ENCODE measurements around the gene UPF1.
"Not testable (repeated sequence)": the region's sequence is repeated elsewhere in the genome, so short reads cannot be mapped to it uniquely, and the experiment has no call there.

Gene UPF1

GRCh38 chr19:18800079-18800478 is 31.7 kb upstream of the UPF1 start:
- DNase-seq, result no peak

DNA sequence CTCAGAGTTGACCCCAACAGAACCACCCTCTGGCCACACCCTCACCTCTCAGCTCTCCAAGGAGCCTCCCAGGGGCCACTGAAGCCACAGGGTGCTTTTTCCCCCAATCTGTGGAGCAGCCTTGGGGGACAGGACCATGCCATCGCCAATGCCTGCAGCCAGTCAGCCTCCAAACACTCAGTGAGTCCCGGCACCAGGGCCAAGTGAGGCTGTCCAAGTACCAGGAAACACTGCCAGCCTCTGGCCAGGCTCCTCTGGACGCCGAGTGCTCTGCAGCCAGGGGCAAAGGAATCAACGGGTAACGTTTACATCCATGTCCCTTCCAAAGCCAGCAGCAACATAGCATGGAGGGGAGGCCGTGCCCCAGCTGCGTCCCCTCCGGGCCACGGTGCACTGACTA is 31.1 kb upstream of the UPF1 start:
- DNase-seq, result no peak

- DNase-seq, result no peak
Observed at GRCh38 chr19:18802354-18802753, 29.4 kb upstream of the UPF1 start.

DNA sequence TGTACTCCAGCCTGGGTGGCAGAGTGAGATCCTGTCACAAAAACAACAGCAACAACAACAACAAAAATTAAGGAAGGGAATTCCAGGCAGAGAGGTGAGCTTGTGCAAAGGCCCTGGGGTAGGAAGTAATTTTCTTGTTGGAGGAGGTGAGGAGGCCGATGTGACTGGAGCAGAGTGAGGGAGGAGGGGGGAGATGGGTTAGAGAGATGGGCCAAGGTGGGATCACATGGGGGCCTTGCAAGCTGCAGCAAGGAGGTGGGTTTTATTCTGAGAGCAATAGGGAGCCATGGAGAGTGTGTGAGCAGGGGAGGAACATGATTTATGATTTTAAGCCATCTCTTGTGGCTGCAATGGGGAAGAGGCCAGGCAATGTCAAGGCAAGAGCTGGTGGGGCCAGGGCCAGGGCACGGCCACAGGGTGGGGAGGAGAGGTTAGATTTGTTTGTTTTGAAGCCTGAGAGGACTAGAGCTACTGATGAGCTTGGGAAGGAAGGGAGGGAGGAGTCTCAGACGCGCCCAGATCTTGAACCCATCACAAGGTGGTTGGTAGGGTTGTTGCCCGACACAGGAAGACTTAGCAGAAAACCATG is 28.1 kb upstream of the UPF1 start:
- DNase-seq, result no peak

GRCh38 chr19:18804139-18804601 is 27.6 kb upstream of the UPF1 start:
- DNase-seq, result no peak

GRCh38 chr19:18804643-18805042 is 27.1 kb upstream of the UPF1 start:
- DNase-seq, result no peak

GRCh38 chr19:18807861-18808331 is 23.9 kb upstream of the UPF1 start:
- no peak for DNase-seq

- DNase-seq, result no peak
Observed at GRCh38 chr19:18809149-18809868, 22.4 kb upstream of the UPF1 start.

- DNase-seq, result not testable (repeated sequence)
Observed at GRCh38 chr19:18811638-18812037, 20.1 kb upstream of the UPF1 start.

DNA sequence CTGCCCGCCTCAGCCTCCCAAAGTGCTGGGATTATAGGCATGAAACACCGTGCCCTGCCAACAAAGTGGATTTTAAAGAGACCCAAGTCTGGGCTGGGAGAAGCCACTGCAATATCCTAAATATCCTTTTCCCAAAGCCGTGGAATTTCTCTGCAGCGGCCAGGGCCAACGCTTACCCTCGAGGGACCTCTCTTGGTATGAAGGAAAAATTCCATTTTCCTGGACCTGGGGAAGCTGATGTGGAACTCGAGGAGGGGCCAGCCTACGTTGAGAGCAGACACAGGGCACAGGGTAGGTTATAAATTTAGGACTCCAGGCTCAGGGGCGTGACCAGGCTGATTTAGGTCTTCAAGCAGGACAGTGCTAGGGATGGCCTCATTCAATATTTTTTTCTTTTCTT is 17.7 kb upstream of the UPF1 start:
- DNase-seq, result no peak

- DNase-seq, result no peak
Observed at GRCh38 chr19:18815673-18816072, 16.1 kb upstream of the UPF1 start.

- DNase-seq, result not testable (repeated sequence)
Observed at GRCh38 chr19:18816645-18817044, 15.1 kb upstream of the UPF1 start.

DNA sequence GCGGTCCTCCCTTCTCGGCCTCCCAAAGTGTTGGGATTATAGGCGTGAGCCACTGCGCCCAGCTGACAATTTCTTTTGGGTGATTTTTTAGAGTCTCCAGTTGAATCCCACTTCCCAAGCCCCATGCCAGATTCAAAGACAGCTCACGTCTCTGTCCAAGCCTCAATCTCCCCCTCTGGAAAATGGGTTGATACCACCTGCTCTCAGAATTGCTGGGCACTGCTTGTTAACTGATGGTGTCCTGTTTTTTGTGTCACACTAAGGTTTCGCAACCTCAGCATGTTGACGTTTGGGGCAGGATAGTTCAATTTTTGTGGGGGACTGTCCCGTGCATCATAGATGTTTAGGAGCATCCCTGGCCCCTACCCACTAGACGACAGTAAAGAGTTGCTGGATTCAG is 14.2 kb upstream of the UPF1 start:
- no peak for DNase-seq

DNA sequence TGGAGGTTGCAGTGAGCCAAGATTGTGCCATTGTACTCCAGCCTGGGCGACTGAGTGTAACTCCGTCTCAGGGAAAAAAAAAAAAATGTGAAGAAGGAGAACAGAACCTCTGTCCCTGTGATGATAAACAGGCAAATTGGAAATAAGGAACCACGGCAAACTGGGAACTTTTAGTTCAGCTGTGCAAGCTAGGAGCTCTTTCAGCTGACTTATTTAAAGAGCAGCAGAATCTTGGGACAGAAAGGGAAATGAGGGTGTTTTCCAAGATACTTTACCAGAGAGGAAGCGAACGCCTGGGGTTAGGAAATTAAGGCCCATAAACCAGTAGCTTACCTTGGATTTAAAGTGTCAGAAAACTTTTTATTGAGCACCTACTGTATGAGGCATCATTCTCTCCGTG is 3.0 kb upstream of the UPF1 start:
- no peak for DNase-seq

DNA sequence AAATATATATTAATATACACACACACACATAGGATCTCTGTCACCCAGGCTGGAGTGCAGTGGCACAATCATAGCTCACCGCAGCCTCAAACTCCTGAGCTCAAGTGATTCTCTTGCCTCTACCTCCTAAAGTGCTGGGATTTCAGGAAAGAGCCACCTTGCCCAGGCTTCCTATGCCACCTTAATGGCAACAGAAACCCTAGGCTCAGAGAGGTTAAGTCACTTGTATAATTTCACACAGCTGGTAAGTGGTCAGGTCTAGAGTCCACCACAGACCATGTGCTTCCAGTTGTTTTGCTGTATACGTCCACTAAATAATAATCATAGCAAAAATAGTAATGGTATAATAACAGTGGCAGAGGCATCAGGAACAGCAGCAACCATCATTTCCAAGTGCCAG is 1.3 kb upstream of the UPF1 start:
- no peak for DNase-seq

- peak; percentile 76 for DNase-seq
Observed at GRCh38 chr19:18832306-18833140, 764 bp downstream of the UPF1 start.

- DNase-seq, result no peak
Observed at GRCh38 chr19:18833141-18833476, 1.4 kb downstream of the UPF1 start.

GRCh38 chr19:18833849-18834643 is 2.3 kb downstream of the UPF1 start:
- DNase-seq, result peak; percentile 65

- DNase-seq, result no peak
Observed at GRCh38 chr19:18834644-18834984, 2.9 kb downstream of the UPF1 start.

DNA sequence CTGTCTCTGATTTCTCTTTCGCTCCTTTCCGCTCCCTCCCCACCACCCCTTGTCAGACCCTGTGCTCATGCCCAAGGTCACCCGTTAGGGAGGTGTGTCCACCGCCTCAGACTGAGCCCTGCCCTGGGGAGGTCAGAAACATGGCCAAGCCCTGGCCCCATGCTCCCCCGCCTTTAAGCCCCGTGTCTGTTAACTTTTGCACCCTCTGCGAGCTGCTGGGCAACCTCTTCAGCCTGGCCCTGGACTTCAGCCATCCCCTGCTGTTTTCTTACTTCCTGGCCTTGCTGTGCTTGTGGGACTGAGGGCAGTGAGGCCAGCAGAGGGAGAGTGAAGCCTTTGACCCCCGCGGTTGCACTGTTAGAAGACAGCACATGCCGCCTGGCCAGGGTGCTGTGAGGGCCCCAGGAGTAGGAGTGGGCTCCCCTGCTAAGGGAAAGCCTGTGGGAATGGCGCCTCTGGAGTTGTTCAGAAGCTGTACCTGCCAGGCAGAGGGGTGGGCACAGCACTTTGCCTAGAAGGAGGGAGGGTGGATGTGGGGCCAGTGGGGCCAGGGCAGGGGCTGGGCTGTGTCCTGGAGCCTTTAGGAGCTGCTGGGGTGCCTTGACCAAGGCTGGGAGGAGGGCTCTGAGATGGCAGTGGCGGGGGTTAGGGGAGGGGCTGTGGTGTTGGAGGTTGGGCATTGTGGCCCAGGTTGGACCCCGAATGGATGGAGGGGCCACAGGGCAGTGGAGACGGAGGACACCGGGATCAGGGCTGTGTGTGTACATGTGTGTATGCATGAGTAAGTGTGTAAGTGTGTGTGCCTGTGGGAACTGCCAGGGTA is 7.9 kb downstream of the UPF1 start:
- no peak for DNase-seq

DNA sequence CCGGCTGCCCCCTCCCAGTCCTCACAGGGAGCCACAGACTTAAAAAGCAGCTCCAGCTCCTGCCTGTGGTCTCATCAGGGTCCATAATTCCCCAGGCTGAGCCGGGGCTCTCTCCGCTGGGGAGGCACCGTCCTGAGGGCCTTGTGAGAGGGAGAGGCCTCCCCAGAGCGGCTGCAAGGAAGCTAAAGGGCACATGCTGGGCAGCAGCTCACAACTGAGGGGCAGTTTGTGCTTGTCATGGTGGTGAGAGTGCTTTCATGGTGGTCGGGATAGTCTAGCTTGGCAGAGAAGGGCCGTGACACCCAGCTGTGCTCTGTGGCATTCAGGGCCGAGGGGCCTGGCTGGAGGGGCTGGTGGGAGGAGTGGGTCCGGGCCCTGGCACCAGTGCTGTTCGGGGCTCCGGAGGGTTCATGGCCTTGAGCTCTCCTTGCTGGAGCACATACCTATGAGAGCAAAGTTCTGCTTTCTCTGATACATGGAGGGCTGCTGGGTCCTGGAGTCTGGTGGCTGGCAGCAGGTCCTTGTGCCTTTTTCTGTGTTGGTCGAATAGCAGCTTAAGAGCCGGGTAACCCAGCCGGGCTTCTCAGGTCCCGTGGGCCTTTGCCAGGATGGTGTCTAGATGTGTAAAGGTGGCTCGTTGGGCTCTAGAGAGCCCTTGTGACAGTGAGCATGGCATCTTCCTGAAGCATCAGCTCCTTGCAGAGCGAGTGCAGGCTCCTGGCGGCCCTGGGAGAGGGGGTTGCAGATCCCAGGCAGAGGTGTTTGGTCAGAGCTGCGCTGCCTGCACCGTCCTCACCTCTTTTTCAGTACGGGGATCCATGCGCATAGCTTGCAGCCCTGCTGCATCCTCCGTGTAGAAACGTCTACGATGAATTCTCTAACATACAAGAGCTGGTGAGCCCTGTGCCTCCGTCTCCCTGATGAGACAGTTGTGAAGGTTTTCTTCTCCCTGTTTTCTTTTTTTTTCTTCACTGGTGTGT is 8.8 kb downstream of the UPF1 start:
- no peak for DNase-seq
